T-helper 22 cell (primary cell): ENCODE measurements around the gene CLEC20A.

Experiments used
- DNase-seq: peaks from one replicate; pipeline ENCODE4 v3.0.0-alpha.2; 2020; ENCODE audit warnings: low read depth

Gene CLEC20A

GRCh38 chr1:178498896-178499675 lies 2.3 kb upstream of the CLEC20A start:
- DNase-seq: no peak

- no peak for DNase-seq
Observed at GRCh38 chr1:178497903-178498478, 1.2 kb upstream of the CLEC20A start.

GRCh38 chr1:178495741-178496409 lies 889 bp downstream of the CLEC20A start:
- no peak for DNase-seq

- DNase-seq: no peak
Observed at GRCh38 chr1:178495158-178495557, 1.6 kb downstream of the CLEC20A start.

GRCh38 chr1:178494569-178494971 lies 2.2 kb downstream of the CLEC20A start:
- DNase-seq: no peak

- no peak for DNase-seq
Observed at GRCh38 chr1:178493301-178493741, 3.4 kb downstream of the CLEC20A start.

GRCh38 chr1:178492341-178492740 lies 4.4 kb downstream of the CLEC20A start:
- no peak for DNase-seq

- DNase-seq: no peak
Observed at GRCh38 chr1:178491721-178492120, 5.0 kb downstream of the CLEC20A start.

- DNase-seq: no peak
Observed at GRCh38 chr1:178490967-178491366, 5.8 kb downstream of the CLEC20A start.

- DNase-seq: no peak
Observed at GRCh38 chr1:178490136-178490535, 6.6 kb downstream of the CLEC20A start.

- DNase-seq: no peak
Observed at GRCh38 chr1:178489399-178489798, 7.4 kb downstream of the CLEC20A start.

- DNase-seq: no peak
Observed at GRCh38 chr1:178488393-178488792, 8.4 kb downstream of the CLEC20A start.

GRCh38 chr1:178487070-178487615 lies 9.6 kb downstream of the CLEC20A start:
- no peak for DNase-seq

- DNase-seq: no peak
Observed at GRCh38 chr1:178486100-178487069, 10.4 kb downstream of the CLEC20A start.

- DNase-seq: no peak
Observed at GRCh38 chr1:178485541-178485981, 11.2 kb downstream of the CLEC20A start.

GRCh38 chr1:178484698-178485225 lies 12.0 kb downstream of the CLEC20A start:
- no peak for DNase-seq

- DNase-seq: no peak
Observed at GRCh38 chr1:178483251-178483957, 13.4 kb downstream of the CLEC20A start.

- no peak for DNase-seq
Observed at GRCh38 chr1:178477841-178478240, 18.9 kb downstream of the CLEC20A start.

- no peak for DNase-seq
Observed at GRCh38 chr1:178477373-178477772, 19.4 kb downstream of the CLEC20A start.

GRCh38 chr1:178472531-178472930 lies 24.2 kb downstream of the CLEC20A start:
- no peak for DNase-seq
